Mucosa of descending colon (tissue), 3 donors: ENCODE data around the gene F2R. TPM values are rescaled to one million over a fixed set of nuclear protein-coding genes. Genes with fewer than 3 reads are reported as not detected.

Source experiments
- ATAC-seq: fragments of 200-7000 bp; cut with Tn5 transposase; one replicate; pipeline ENCODE4 v1.9.1; 2020; ENCODE audit warnings: mild to moderate bottlenecking, moderate library complexity
- DNase-seq, 3 donors: peaks; one replicate each; pipeline ENCODE4 v3.0.0-alpha.2; 2020
- H3K36me3 ChIP-seq: fragments of 200-600 bp; one replicate; pipeline ENCODE4 v1.8.0; 2021; ENCODE audit warnings: low read depth, mild to moderate bottlenecking
- H3K4me1 ChIP-seq: fragments of 200-600 bp; one replicate; pipeline ENCODE4 v1.8.0; 2021; ENCODE audit warnings: low read depth, mild to moderate bottlenecking
- H3K4me3 ChIP-seq: fragments of 200-600 bp; one replicate; pipeline ENCODE4 v1.8.0; 2021; ENCODE audit warnings: mild to moderate bottlenecking
- H3K9me3 ChIP-seq: fragments of 200-600 bp; one replicate; pipeline ENCODE4 v1.8.0; 2021; ENCODE audit warnings: mild to moderate bottlenecking
- CTCF ChIP-seq: fragments of 200-600 bp; IDR thresholded peaks from one replicate; pipeline ENCODE4 v1.8.0; 2022; ENCODE audit warnings: antibody characterized with exemption, mild to moderate bottlenecking
- intact Hi-C, 2 donors: fragments of 100-400 bp; cut with DNase I in 1 of 2; cut with micrococcal nuclease in 1 of 2; formaldehyde crosslinking; loops; one replicate each; pipeline versions ENCODE4 v1.11.0 to v1.11.1; 2022; cut with DNase I, micrococcal nuclease
- total RNA-seq, 3 donors: library from RNA; stranded (reverse); fragmentation: NEBNext Ultra II Directional in 2 of 3; extraction: Animal tissue kit (Norgen Biotek cat#: 25700) in 2 of 3; gene quantifications; one replicate each; pipeline versions ENCODE4 v1.2.1 to v1.2.4, GENCODE V29; 2021 to 2023
- donor health status: DM: no; HTN: no; CAD: no; lungs with moderate emphysema.
- donor health status: DM: no; HTN: no; CAD: no.
- donor health status: DM: no; HTN: yes; CAD: no.

Gene F2R
- total RNA-seq, 3 donors from 2014 or later: 3.1 to 6.5 (median 4.6) TPM

- no peak overlapping the region for H3K4me3 ChIP-seq
- DNase-seq: no peak
- no peaks in the 10 kb centered on the region for H3K36me3 ChIP-seq
- ATAC-seq: no peak
- H3K9me3 ChIP-seq: no peaks in the 10 kb centered on the region
- no peaks in the 10 kb centered on the region for H3K4me1 ChIP-seq
- intact Hi-C loops: no loop called here
- no peak for TF ChIP-seq CTCF
These were observed 34.6 kb upstream of the F2R start for GRCh38 chr5:76681287-76681686.

GRCh38 chr5:76682387-76682786 lies 33.5 kb upstream of the F2R start:
- no peaks in the 10 kb centered on the region for H3K36me3 ChIP-seq
- intact Hi-C loops: no loop called here
- H3K4me3 ChIP-seq: no peak overlapping the region
- ATAC-seq: no peak
- no peaks in the 10 kb centered on the region for H3K9me3 ChIP-seq
- H3K4me1 ChIP-seq: no peaks in the 10 kb centered on the region
- DNase-seq: no peak
- no peak for TF ChIP-seq CTCF

- ATAC-seq: peak; percentile 43
- intact Hi-C loops: no loop called here
These were observed 31.9 kb upstream of the F2R start for GRCh38 chr5:76683816-76684731.

GRCh38 chr5:76684756-76685519 lies 31.0 kb upstream of the F2R start:
- Histone ChIP-seq H3K4me1 (no peaks in the 10 kb centered on the region), H3K9me3 (no peaks in the 10 kb centered on the region), H3K36me3 (no peaks in the 10 kb centered on the region), H3K4me3 (no peak overlapping the region)
- no peak for TF ChIP-seq CTCF
- ATAC-seq (peak; percentile 9), DNase-seq (no peak)
- intact Hi-C loops: no loop called here

More at GRCh38 chr5:76683816-76684731, 31.9 kb upstream of the F2R start:
- Histone ChIP-seq H3K4me3 (no peak overlapping the region), H3K9me3 (no peaks in the 10 kb centered on the region), H3K36me3 (no peaks in the 10 kb centered on the region), H3K4me1 (no peaks in the 10 kb centered on the region)
- no peak for DNase-seq
- no peak for TF ChIP-seq CTCF

GRCh38 chr5:76685704-76686103 lies 30.2 kb upstream of the F2R start:
- Histone ChIP-seq H3K4me1 (peaks cover 4% of the 10 kb centered on the region), H3K36me3 (no peaks in the 10 kb centered on the region), H3K4me3 (no peak overlapping the region), H3K9me3 (no peaks in the 10 kb centered on the region)
- peak; percentile 45 for ATAC-seq
- intact Hi-C loops: no loop called here
- no peak for TF ChIP-seq CTCF
- DNase-seq: no peak
